Testis (tissue), 3 donors: ENCODE results near the gene TRIM8. TPM values are rescaled to one million over a fixed set of nuclear protein-coding genes. Genes with fewer than 3 reads are reported as not detected.

Experiments used
- DNase-seq: peaks from one replicate; pipeline ENCODE4 v3.0.0-alpha.2; 2019
- H3K27ac ChIP-seq, 2 donors: fragments of 200-600 bp; sonication (generic); one replicate each; pipeline ENCODE4 v1.5.1; 2019
- H3K27me3 ChIP-seq: fragments of 200-600 bp; sonication (generic); one replicate; pipeline ENCODE4 v1.5.1; 2019
- H3K36me3 ChIP-seq: fragments of 200-600 bp; sonication (generic); one replicate; pipeline ENCODE4 v1.5.1; 2017; ENCODE audit warnings: low read depth; ENCODE audit errors: missing control alignments
- H3K4me1 ChIP-seq: fragments of 200-600 bp; sonication (generic); one replicate; pipeline ENCODE4 v1.5.1; 2019
- H3K4me3 ChIP-seq, 2 donors: fragments of 200-600 bp; sonication (generic); one replicate each; pipeline ENCODE4 v1.5.1; 2017 to 2019
- H3K9me3 ChIP-seq: fragments of 200-600 bp; sonication (generic); one replicate; pipeline ENCODE4 v1.5.1; 2017
- CTCF ChIP-seq, 3 experiments: fragments of 450-650 bp in 2 of 3; fragments of 200-600 bp in 1 of 3; sonication (generic) in 1 of 3; IDR thresholded peaks; one replicate each; pipeline ENCODE4 v1.5.1; 2016 to 2019; ENCODE audit warnings: antibody characterized with exemption in 3 of 3, mild to moderate bottlenecking in 2 of 3, moderate library complexity in 1 of 3
- POLR2A ChIP-seq: fragments of 450-650 bp; IDR thresholded peaks from one replicate; pipeline ENCODE4 v1.6.1; 2017; ENCODE audit warnings: antibody characterized with exemption, mild to moderate bottlenecking, moderate library complexity
- WGBS, 2 donors: methylation state at CpG; one replicate each; pipeline ENCODE4 v1.1.5; 2018; 5-methylcytosine and 5-hydroxymethylcytosine counted together
- intact Hi-C: fragments of 100-400 bp; cut with DNase I; formaldehyde crosslinking; loops from one replicate; pipeline ENCODE4 v1.15.1; 2023; ENCODE audit warnings: low total_unique reads
- polyA plus RNA-seq: library from polyadenylated mRNA; stranded (reverse); fragments of 350-450 nt; fragmentation: Illumina TruSeq; extraction: RNeasy Lipid Tissue Mini Kit (QIAGEN cat#74804); gene quantifications from one replicate; pipeline ENCODE4 v1.2.3, GENCODE V29; 2014; ENCODE audit warnings: low read depth, low replicate concordance; ENCODE audit not compliant: insufficient read depth
- total RNA-seq, 2 donors: library from RNA; depleted of rRNA; stranded (reverse); fragments of >200 nt; gene quantifications; one replicate each; pipeline ENCODE4 v1.2.3, GENCODE V29; 2016

Gene TRIM8
- total and polyA plus RNA-seq, 3 donors from 2014 or later, result 69.8 to 170 (median 114) TPM

GRCh38 chr10:102624094-102624493, 20.2 kb upstream of the TRIM8 start:
- no peak for TF ChIP-seq POLR2A
- TF ChIP-seq CTCF (IDR thresholded peaks at IDR 0.05), result no peak
- Histone ChIP-seq H3K4me3 (no peak overlapping the region), H3K27ac (no peak overlapping the region), H3K27me3 (no peaks in the 10 kb centered on the region), H3K4me1 (peaks cover 80% of the 10 kb centered on the region), H3K36me3 (no peaks in the 10 kb centered on the region), H3K9me3 (no peaks in the 10 kb centered on the region)
- WGBS, 2 donors, result 68 to 72% methylated on average over 3 of the region's 3 CpGs
- no peak for DNase-seq
- intact Hi-C loops, result no loop called here

- no peaks in the 10 kb centered on the region for H3K9me3 ChIP-seq
- no peak overlapping the region for H3K4me3 ChIP-seq
- intact Hi-C loops, result no loop called here
- no peak for DNase-seq
- H3K4me1 ChIP-seq, result peaks cover 80% of the 10 kb centered on the region
- H3K27ac ChIP-seq, result peak overlapping the region; percentile 80 to 84
- H3K36me3 ChIP-seq, result no peaks in the 10 kb centered on the region
- WGBS, 2 donors, result 47 to 69% methylated on average over 12 of the region's 12 CpGs
- H3K27me3 ChIP-seq, result no peaks in the 10 kb centered on the region
- TF ChIP-seq POLR2A, result no peak
- TF ChIP-seq CTCF (IDR thresholded peaks at IDR 0.05), result no peak
Observed at GRCh38 chr10:102624751-102625645, 19.3 kb upstream of the TRIM8 start.

- no peak for DNase-seq
- no peak for TF ChIP-seq CTCF (IDR thresholded peaks at IDR 0.05)
- no peak for TF ChIP-seq POLR2A
- Histone ChIP-seq H3K27me3 (no peaks in the 10 kb centered on the region), H3K4me3 (no peak overlapping the region), H3K4me1 (peaks cover 80% of the 10 kb centered on the region), H3K9me3 (no peaks in the 10 kb centered on the region), H3K27ac (peak overlapping the region; percentile 80 to 84), H3K36me3 (no peaks in the 10 kb centered on the region)
- 77 to 79% methylated on average over 10 of the region's 10 CpGs for WGBS, 2 donors
- intact Hi-C loops, result no loop called here
Observed at GRCh38 chr10:102626026-102626685, 18.1 kb upstream of the TRIM8 start.

GRCh38 chr10:102627291-102627735, 17.0 kb upstream of the TRIM8 start:
- H3K27ac ChIP-seq, result peak overlapping the region; percentile 80 to 84
- no peaks in the 10 kb centered on the region for H3K9me3 ChIP-seq
- H3K4me3 ChIP-seq, result no peak overlapping the region
- 41 to 52% methylated on average over 9 to 12 of the region's 12 CpGs for WGBS, 2 donors
- intact Hi-C loops, result no loop called here
- no peak for DNase-seq
- TF ChIP-seq CTCF (IDR thresholded peaks at IDR 0.05) (no peak), POLR2A (no peak)
- peaks cover 80% of the 10 kb centered on the region for H3K4me1 ChIP-seq
- no peaks in the 10 kb centered on the region for H3K27me3 ChIP-seq
- H3K36me3 ChIP-seq, result no peaks in the 10 kb centered on the region
